Keratinocyte (primary cell): Measurements from ENCODE around the gene MFSD12. TPM values are rescaled to one million over a fixed set of nuclear protein-coding genes. Genes with fewer than 3 reads are reported as not detected.

ENCODE experiments used
- DNase-seq: peaks from one replicate; pipeline ENCODE4 v3.0.0-alpha.2; 2011; ENCODE audit warnings: low read depth, missing footprints, low spot score
- FAIRE-seq: peaks from 2 replicates; lab custom pipeline; 2011; peaks lifted over from hg19 to GRCh38; lab: Jason Lieb, UNC
- H2AFZ ChIP-seq: 2 replicates; pipeline ENCODE4 v1.6.0; 2012; ENCODE audit warnings: low read length, control low read depth, inconsistent platforms; ENCODE audit not compliant: control insufficient read depth
- H3K27ac ChIP-seq: 2 replicates; pipeline ENCODE4 v1.5.1; 2011; ENCODE audit warnings: low read length; ENCODE audit not compliant: control insufficient read depth, insufficient read depth
- H3K27me3 ChIP-seq: 3 replicates; pipeline ENCODE4 v1.6.0; 2011; ENCODE audit warnings: low read length; ENCODE audit not compliant: control insufficient read depth, insufficient read depth; ENCODE audit errors: extremely low read depth
- H3K36me3 ChIP-seq, 2 experiments: 2 replicates in 1 of 2; 3 replicates in 1 of 2; pipeline ENCODE4 v1.5.1; 2011; ENCODE audit warnings: low read length in 2 of 2, mild to moderate bottlenecking in 1 of 2; ENCODE audit not compliant: control insufficient read depth in 2 of 2, insufficient read depth in 2 of 2; ENCODE audit errors: extremely low read depth in 1 of 2
- H3K4me1 ChIP-seq: 3 replicates; pipeline ENCODE4 v1.5.1; 2011; ENCODE audit warnings: low read length; ENCODE audit not compliant: control insufficient read depth, insufficient read depth; ENCODE audit errors: extremely low read depth
- H3K4me2 ChIP-seq: 3 replicates; pipeline ENCODE4 v1.6.0; 2011; ENCODE audit warnings: low read depth, low read length; ENCODE audit not compliant: control insufficient read depth, insufficient read depth; ENCODE audit errors: extremely low read depth
- H3K4me3 ChIP-seq, 3 experiments: fragments of 200-600 bp in 1 of 3; sonication (generic) in 1 of 3; 2 replicates in 2 of 3; 3 replicates in 1 of 3; pipeline ENCODE4 v1.5.1; 2011 to 2016; ENCODE audit warnings: low read length in 3 of 3, mild to moderate bottlenecking in 3 of 3, control low read depth in 2 of 3, inconsistent platforms in 1 of 3, low read depth in 1 of 3, mixed read lengths in 1 of 3, mixed run types in 1 of 3, moderate library complexity in 1 of 3; ENCODE audit not compliant: control insufficient read depth in 2 of 3, insufficient read depth in 2 of 3; ENCODE audit errors: extremely low read depth in 1 of 3
- H3K79me2 ChIP-seq: 2 replicates; pipeline ENCODE4 v1.6.0; 2012; ENCODE audit warnings: low read length; ENCODE audit not compliant: control insufficient read depth, insufficient read depth
- H3K9ac ChIP-seq: 3 replicates; pipeline ENCODE4 v1.6.0; 2011; ENCODE audit warnings: low read length; ENCODE audit not compliant: control insufficient read depth, insufficient read depth; ENCODE audit errors: extremely low read depth
- H3K9me1 ChIP-seq: 3 replicates; pipeline ENCODE4 v1.6.0; 2011; ENCODE audit warnings: low read length; ENCODE audit not compliant: control insufficient read depth, insufficient read depth; ENCODE audit errors: extremely low read depth
- H3K9me3 ChIP-seq: 2 replicates; pipeline ENCODE4 v1.5.1; 2012; ENCODE audit warnings: low read depth, low read length; ENCODE audit not compliant: control insufficient read depth
- H4K20me1 ChIP-seq: 3 replicates; pipeline ENCODE4 v1.6.0; 2011; ENCODE audit warnings: low read length; ENCODE audit not compliant: control insufficient read depth, insufficient read depth; ENCODE audit errors: extremely low read depth
- CTCF ChIP-seq, 3 experiments: IDR thresholded peaks in 1 of 3; conservative IDR thresholded peaks in 1 of 3; optimal IDR thresholded peaks in 1 of 3; 2 replicates in 2 of 3; 3 replicates in 1 of 3; pipeline versions ENCODE3 to v1.5.1; 2011; ENCODE audit warnings: low read length in 3 of 3, mild to moderate bottlenecking in 3 of 3, moderate library complexity in 2 of 3, control low read depth in 1 of 3, inconsistent platforms in 1 of 3; ENCODE audit not compliant: insufficient read depth in 2 of 3; ENCODE audit errors: extremely low read depth in 1 of 3
- EZH2 ChIP-seq: IDR thresholded peaks from one replicate; pipeline ENCODE4 v1.6.1; 2012; ENCODE audit warnings: inconsistent platforms, mild to moderate bottlenecking, low read length, moderate library complexity
- dilution Hi-C: fragments of 300-500 bp; cut with MboI; formaldehyde crosslinking; loops from one replicate; pipeline ENCODE4 v1.7.0; 2020; ENCODE audit warnings: low sequenced_read_pairs; ENCODE audit not compliant: extremely low pct_ligation_motif_present
- polyA plus RNA-seq, 5 experiments: library from polyadenylated mRNA; depleted of rRNA in 3 of 5; stranded (reverse) in 3 of 5; stranded (forward) in 1 of 5; unstranded in 1 of 5; fragments of >200 nt; gene quantifications; 1 replicate in 1 of 5; 2 replicates in 3 of 5; 3 replicates in 1 of 5; pipeline versions ENCODE4 v1.2.1 to v1.2.3, GENCODE V29; 2011 to 2012; ENCODE audit warnings: missing spikeins in 2 of 5, low read depth in 1 of 5, low replicate concordance in 1 of 5

MFSD12 gene
- polyA plus RNA-seq, 1 donor (not counting 4 experiments of a cell fraction or from before 2014, with no cell fraction given): 30.0 TPM

- peaks cover 6 to 7% of the 10 kb centered on the region in 2 experiments for H3K36me3 ChIP-seq
- FAIRE-seq (no peak), DNase-seq (no peak)
- TF ChIP-seq EZH2 (no peak), CTCF (optimal IDR thresholded peaks at IDR 0.05 in 1 of 3, IDR thresholded peaks at IDR 0.05 in 1 of 3, conservative IDR thresholded peaks at IDR 0.05 in 1 of 3; ENCODE audit: extremely low read depth in 1 of 3, insufficient read depth in 2 of 3, low read length in 3 of 3) (no peak)
- no peak overlapping the region for H2AFZ ChIP-seq
- H3K9ac ChIP-seq: no peak overlapping the region
- no peak overlapping the region for H3K27ac ChIP-seq
- no peak overlapping the region for H3K4me3 ChIP-seq
- H3K79me2 ChIP-seq: peaks cover 75% of the 10 kb centered on the region
- peaks cover 5% of the 10 kb centered on the region for H3K9me1 ChIP-seq
- H3K4me2 ChIP-seq: no peak overlapping the region
- no peaks in the 10 kb centered on the region for H3K9me3 ChIP-seq
- peaks cover 16% of the 10 kb centered on the region for H3K4me1 ChIP-seq
- dilution Hi-C loops: no loop called here
- no peaks in the 10 kb centered on the region for H3K27me3 ChIP-seq
- peaks cover 60% of the 10 kb centered on the region for H4K20me1 ChIP-seq
These were observed 38.7 kb downstream of the MFSD12 start for GRCh38 chr19:3518659-3519058.

- DNase-seq: no peak
- dilution Hi-C loops: no loop called here
- Histone ChIP-seq H3K36me3 (peaks cover 7 to 8% of the 10 kb centered on the region in 2 experiments), H3K4me1 (peaks cover 16% of the 10 kb centered on the region), H4K20me1 (peaks cover 60% of the 10 kb centered on the region), H2AFZ (no peak overlapping the region), H3K9ac (no peak overlapping the region), H3K27me3 (no peaks in the 10 kb centered on the region), H3K4me3 (no peak overlapping the region), H3K27ac (no peak overlapping the region), H3K9me1 (peaks cover 5% of the 10 kb centered on the region), H3K79me2 (peaks cover 75% of the 10 kb centered on the region), H3K4me2 (no peak overlapping the region), H3K9me3 (no peaks in the 10 kb centered on the region)
- no peak for TF ChIP-seq CTCF (optimal IDR thresholded peaks at IDR 0.05 in 1 of 3, IDR thresholded peaks at IDR 0.05 in 1 of 3, conservative IDR thresholded peaks at IDR 0.05 in 1 of 3; ENCODE audit: extremely low read depth in 1 of 3, insufficient read depth in 2 of 3, low read length in 3 of 3)
- TF ChIP-seq EZH2: no peak
- no peak for FAIRE-seq
These were observed 39.1 kb downstream of the MFSD12 start for GRCh38 chr19:3518255-3518654.
